GM23338 (cell line): ENCODE measurements around the gene COL20A1.

Source experiments
- CREB1 ChIP-seq: fragments of 250-450 bp; sonication (Bioruptor Pico); IDR thresholded peaks from 2 replicates; pipeline ENCODE4 v1.5.0; 2020; ENCODE audit warnings: low read depth, mild to moderate bottlenecking, moderate library complexity
- EZH2 ChIP-seq: fragments of 200-600 bp; sonication (generic); IDR thresholded peaks from one replicate; pipeline ENCODE4 v1.8.0; 2017; ENCODE audit warnings: antibody characterized with exemption, mild to moderate bottlenecking, low read depth; ENCODE audit not compliant: unreplicated experiment
- EZH2phosphoT487 ChIP-seq: fragments of 200-600 bp; sonication (generic); IDR thresholded peaks from one replicate; pipeline ENCODE4 v1.8.1; 2018; ENCODE audit warnings: antibody characterized with exemption; ENCODE audit not compliant: unreplicated experiment
- JUNB ChIP-seq: IDR thresholded peaks from one replicate; pipeline ENCODE4 v1.6.1; 2016; ENCODE audit warnings: antibody characterized with exemption; ENCODE audit not compliant: unreplicated experiment
- POLR2AphosphoS5 ChIP-seq: IDR thresholded peaks from 2 replicates; pipeline ENCODE4 v1.6.1; 2016; ENCODE audit warnings: antibody characterized with exemption, low read depth
- ZNF114 ChIP-seq: fragments of 250-450 bp; sonication (Bioruptor Pico); IDR thresholded peaks from 2 replicates; pipeline ENCODE4 v1.5.0; 2020; ENCODE audit warnings: mild to moderate bottlenecking, moderate library complexity
- TF ChIP-seq, protein P1 (sequence below), 2 experiments: fragments of 200-600 bp in 1 of 2; sonication (generic) in 1 of 2; conservative IDR thresholded peaks; 2 replicates each; pipeline versions ENCODE4 v1.5.1 to v1.6.1; 2016 to 2017; ENCODE audit warnings: antibody characterized with exemption in 2 of 2, low read depth in 2 of 2, mild to moderate bottlenecking in 2 of 2, moderate library complexity in 1 of 2

DNA sequence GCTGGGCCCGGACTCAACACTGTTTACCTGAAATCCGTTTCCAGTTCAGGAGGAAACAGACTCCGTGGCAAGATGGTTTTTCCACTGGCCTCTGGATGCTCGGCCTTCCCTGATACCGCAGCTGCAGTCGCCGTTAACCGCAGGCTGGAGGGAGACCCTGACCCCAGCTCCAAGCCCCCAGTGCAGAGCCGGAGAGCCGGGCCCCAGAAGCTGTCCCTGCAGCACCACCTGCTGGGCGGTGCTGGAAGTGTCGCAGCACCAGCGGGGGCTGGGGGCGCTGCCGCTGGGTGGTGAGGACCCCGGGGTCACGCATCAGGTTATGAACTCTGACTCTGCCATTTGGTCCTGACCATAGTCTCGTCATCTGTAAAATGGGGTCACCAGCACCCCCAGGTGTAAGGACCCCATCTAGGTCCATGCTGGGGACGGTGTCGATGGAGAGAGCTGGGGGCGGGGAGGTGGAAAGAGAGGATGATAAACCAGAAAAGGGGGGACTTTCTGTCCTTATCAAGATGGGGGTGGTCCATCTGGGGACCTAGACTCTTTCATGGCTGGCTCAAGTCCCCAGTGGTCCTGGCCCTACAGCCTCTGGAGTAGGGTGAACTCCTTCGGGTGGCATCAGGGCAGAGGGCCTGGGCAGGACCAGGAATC, 88.9 kb downstream of the COL20A1 start:
- no peak for TF ChIP-seq EZH2phosphoT487
- TF ChIP-seq, protein P1, sequence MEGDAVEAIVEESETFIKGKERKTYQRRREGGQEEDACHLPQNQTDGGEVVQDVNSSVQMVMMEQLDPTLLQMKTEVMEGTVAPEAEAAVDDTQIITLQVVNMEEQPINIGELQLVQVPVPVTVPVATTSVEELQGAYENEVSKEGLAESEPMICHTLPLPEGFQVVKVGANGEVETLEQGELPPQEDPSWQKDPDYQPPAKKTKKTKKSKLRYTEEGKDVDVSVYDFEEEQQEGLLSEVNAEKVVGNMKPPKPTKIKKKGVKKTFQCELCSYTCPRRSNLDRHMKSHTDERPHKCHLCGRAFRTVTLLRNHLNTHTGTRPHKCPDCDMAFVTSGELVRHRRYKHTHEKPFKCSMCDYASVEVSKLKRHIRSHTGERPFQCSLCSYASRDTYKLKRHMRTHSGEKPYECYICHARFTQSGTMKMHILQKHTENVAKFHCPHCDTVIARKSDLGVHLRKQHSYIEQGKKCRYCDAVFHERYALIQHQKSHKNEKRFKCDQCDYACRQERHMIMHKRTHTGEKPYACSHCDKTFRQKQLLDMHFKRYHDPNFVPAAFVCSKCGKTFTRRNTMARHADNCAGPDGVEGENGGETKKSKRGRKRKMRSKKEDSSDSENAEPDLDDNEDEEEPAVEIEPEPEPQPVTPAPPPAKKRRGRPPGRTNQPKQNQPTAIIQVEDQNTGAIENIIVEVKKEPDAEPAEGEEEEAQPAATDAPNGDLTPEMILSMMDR (conservative IDR thresholded peaks at IDR 0.05; ENCODE audit: low read depth in 2 of 2), result peak; percentile 87 to 98
- TF ChIP-seq EZH2, result no peak
- TF ChIP-seq CREB1 (CRISPR knock-in tag), result no peak
- TF ChIP-seq POLR2AphosphoS5, result no peak
- TF ChIP-seq ZNF114, result no peak
- no peak for TF ChIP-seq JUNB
